K562 (cell line): ENCODE data around the gene KCND1. TPM values are rescaled to one million over a fixed set of nuclear protein-coding genes. Genes with fewer than 3 reads are reported as not detected.

Experiments
- ARID1B ChIP-seq: fragments of 450-650 bp; IDR thresholded peaks from 2 replicates; pipeline ENCODE4 v1.6.1; 2016; ENCODE audit warnings: antibody characterized with exemption, mild to moderate bottlenecking, inconsistent platforms
- BRD4 ChIP-seq: fragments of 200-600 bp; sonication (generic); IDR thresholded peaks from 2 replicates; pipeline ENCODE4 v1.6.1; 2017; ENCODE audit warnings: inconsistent platforms
- EP300 ChIP-seq: IDR thresholded peaks from 2 replicates; pipeline ENCODE4 v1.6.1; 2012; ENCODE audit warnings: low read length, improper control_type of control experiment
- HDAC6 ChIP-seq: IDR thresholded peaks from 2 replicates; pipeline ENCODE4 v1.6.1; 2012; ENCODE audit warnings: low read depth, mild to moderate bottlenecking, control low read depth, inconsistent platforms, low read length, moderate library complexity
- HNRNPH1 ChIP-seq: fragments of 200-400 bp; formaldehyde crosslinking; optimal IDR thresholded peaks from 2 replicates; pipeline ENCODE3; 2017; ENCODE audit warnings: low read depth, mild to moderate bottlenecking, low read length, moderate library complexity
- HSF4 ChIP-seq: fragments of 250-450 bp; sonication (Bioruptor Pico); IDR thresholded peaks from 2 replicates; pipeline ENCODE4 v2.1.2; 2022; ENCODE audit warnings: mild to moderate bottlenecking, moderate library complexity, borderline replicate concordance
- MTA3 ChIP-seq: fragments of 450-650 bp; formaldehyde crosslinking; IDR thresholded peaks from 2 replicates; pipeline ENCODE4 v1.6.1; 2017; ENCODE audit warnings: mild to moderate bottlenecking, borderline replicate concordance
- PHTF2 ChIP-seq: fragments of 250-450 bp; sonication (Bioruptor Pico); IDR thresholded peaks from 2 replicates; pipeline ENCODE4 v1.5.0; 2021; ENCODE audit warnings: mild to moderate bottlenecking
- POLR2G ChIP-seq: fragments of 200-400 bp; formaldehyde crosslinking; IDR thresholded peaks from 2 replicates; pipeline ENCODE4 v1.6.1; 2017; ENCODE audit warnings: low read depth, mild to moderate bottlenecking, antibody characterized with exemption, low read length, moderate library complexity
- SIX5 ChIP-seq, 2 experiments: IDR thresholded peaks; 2 replicates each; pipeline ENCODE4 v1.6.1; 2011; ENCODE audit warnings: low read length in 2 of 2, borderline replicate concordance in 1 of 2, low read depth in 1 of 2, mild to moderate bottlenecking in 1 of 2, moderate library complexity in 1 of 2; ENCODE audit not compliant: insufficient read depth in 1 of 2
- YY1 ChIP-seq, 3 experiments: IDR thresholded peaks; 2 replicates each; pipeline ENCODE4 v1.6.1; 2011; ENCODE audit warnings: low read length in 2 of 3, mild to moderate bottlenecking in 2 of 3, moderate library complexity in 2 of 3, borderline replicate concordance in 1 of 3, control low read depth in 1 of 3, low read depth in 1 of 3; ENCODE audit not compliant: insufficient read depth in 3 of 3, insufficient replicate concordance in 2 of 3, control insufficient read depth in 1 of 3, insufficient read length in 1 of 3; ENCODE audit errors: extremely low read depth in 1 of 3
- ZNF12 ChIP-seq: sonication (generic); formaldehyde crosslinking; IDR thresholded peaks from 2 replicates; pipeline ENCODE4 v1.4.0; 2020; ENCODE audit warnings: mild to moderate bottlenecking, missing genetic modification reagents
- ZNF764 ChIP-seq: fragments of 250-450 bp; sonication (Bioruptor Pico); IDR thresholded peaks from 2 replicates; pipeline ENCODE4 v1.4.0; 2020; ENCODE audit warnings: low read depth, mild to moderate bottlenecking, moderate library complexity
- ZSCAN32 ChIP-seq: fragments of 450-650 bp; formaldehyde crosslinking; IDR thresholded peaks from 2 replicates; pipeline ENCODE4 v1.4.0; 2020; ENCODE audit warnings: mild to moderate bottlenecking, moderate library complexity
- polyA plus RNA-seq, 8 experiments: library from polyadenylated mRNA; depleted of rRNA in 4 of 8; stranded (reverse) in 5 of 8; unstranded in 3 of 8; fragments of >200 nt; fragmentation: Nextera tagmentation in 2 of 8; fragmentation: Illumina TruSeq in 1 of 8; extraction: Ambion mirVana in 2 of 8; extraction: Trizol in 1 of 8; gene quantifications; 2 replicates each; pipeline versions ENCODE4 v1.2.1 to v1.2.3, GENCODE V29; 2011 to 2014; ENCODE audit warnings: inconsistent platforms in 1 of 8, missing spikeins in 1 of 8
- total RNA-seq, 7 experiments: library from RNA; depleted of rRNA in 6 of 7; stranded (reverse); fragments of >200 nt in 6 of 7; fragmentation: Illumina TruSeq in 2 of 7; extraction: Trizol in 2 of 7; gene quantifications; 2 replicates each; pipeline versions ENCODE4 v1.2.1 to v1.2.3, GENCODE V29; 2011 to 2021; ENCODE audit warnings: low replicate concordance in 1 of 7
- TF ChIP-seq, protein P1 (sequence below), 2 experiments: fragments of 450-650 bp; IDR thresholded peaks; 2 replicates each; pipeline ENCODE4 v1.6.1; 2018; ENCODE audit warnings: mild to moderate bottlenecking in 2 of 2, low read depth in 1 of 2; ENCODE audit not compliant: partially characterized antibody in 2 of 2
- TF ChIP-seq, protein P2 (sequence below), 2 experiments: fragments of 200-800 bp in 1 of 2; sonication (Bioruptor generic) in 1 of 2; sonication (generic) in 1 of 2; formaldehyde crosslinking in 1 of 2; IDR thresholded peaks in 1 of 2; conservative IDR thresholded peaks in 1 of 2; 2 replicates each; pipeline versions ENCODE4 v1.5.0 to v1.6.1; 2016 to 2020; ENCODE audit warnings: missing compliant biosample characterization in 1 of 2, missing genetic modification characterization in 1 of 2, missing genetic modification reagents in 1 of 2
- TF ChIP-seq, protein P3 (sequence below): fragments of 450-650 bp; formaldehyde crosslinking; IDR thresholded peaks from 2 replicates; pipeline ENCODE4 v1.4.0; 2022; ENCODE audit warnings: missing genetic modification characterization
- TF ChIP-seq, protein P4 (sequence below): fragments of 450-650 bp; IDR thresholded peaks from 2 replicates; pipeline ENCODE4 v1.6.1; 2016; ENCODE audit warnings: mild to moderate bottlenecking

The KCND1 gene
- total and polyA plus RNA-seq, 9 of the 15 experiments (the other 6 are each of a cell fraction or from before 2014, with no cell fraction given): 0.06 to 0.83 (median 0.39) TPM; not detected in 1

DNA sequence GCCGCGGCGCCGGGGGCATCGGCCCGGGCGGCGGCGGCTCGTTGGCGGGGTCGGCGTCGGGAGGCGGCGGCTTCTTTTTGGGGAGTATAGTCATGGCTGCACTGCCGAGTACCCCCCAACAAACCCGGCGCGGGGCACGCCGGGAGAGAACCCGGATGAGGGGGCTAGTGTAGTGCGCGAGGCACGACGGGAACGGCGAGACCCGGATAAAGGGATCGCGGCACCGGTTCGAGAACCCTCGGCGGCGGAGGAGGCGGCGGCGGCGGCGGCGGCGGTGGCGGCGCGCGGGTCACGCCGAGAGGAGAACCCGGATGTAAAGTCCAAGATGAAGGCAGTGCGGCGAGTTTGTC lies 14.2 kb downstream of the KCND1 start, which contains the start of gene OTUD5 (continued):
- no peak for TF ChIP-seq HDAC6
- TF ChIP-seq, protein P1, sequence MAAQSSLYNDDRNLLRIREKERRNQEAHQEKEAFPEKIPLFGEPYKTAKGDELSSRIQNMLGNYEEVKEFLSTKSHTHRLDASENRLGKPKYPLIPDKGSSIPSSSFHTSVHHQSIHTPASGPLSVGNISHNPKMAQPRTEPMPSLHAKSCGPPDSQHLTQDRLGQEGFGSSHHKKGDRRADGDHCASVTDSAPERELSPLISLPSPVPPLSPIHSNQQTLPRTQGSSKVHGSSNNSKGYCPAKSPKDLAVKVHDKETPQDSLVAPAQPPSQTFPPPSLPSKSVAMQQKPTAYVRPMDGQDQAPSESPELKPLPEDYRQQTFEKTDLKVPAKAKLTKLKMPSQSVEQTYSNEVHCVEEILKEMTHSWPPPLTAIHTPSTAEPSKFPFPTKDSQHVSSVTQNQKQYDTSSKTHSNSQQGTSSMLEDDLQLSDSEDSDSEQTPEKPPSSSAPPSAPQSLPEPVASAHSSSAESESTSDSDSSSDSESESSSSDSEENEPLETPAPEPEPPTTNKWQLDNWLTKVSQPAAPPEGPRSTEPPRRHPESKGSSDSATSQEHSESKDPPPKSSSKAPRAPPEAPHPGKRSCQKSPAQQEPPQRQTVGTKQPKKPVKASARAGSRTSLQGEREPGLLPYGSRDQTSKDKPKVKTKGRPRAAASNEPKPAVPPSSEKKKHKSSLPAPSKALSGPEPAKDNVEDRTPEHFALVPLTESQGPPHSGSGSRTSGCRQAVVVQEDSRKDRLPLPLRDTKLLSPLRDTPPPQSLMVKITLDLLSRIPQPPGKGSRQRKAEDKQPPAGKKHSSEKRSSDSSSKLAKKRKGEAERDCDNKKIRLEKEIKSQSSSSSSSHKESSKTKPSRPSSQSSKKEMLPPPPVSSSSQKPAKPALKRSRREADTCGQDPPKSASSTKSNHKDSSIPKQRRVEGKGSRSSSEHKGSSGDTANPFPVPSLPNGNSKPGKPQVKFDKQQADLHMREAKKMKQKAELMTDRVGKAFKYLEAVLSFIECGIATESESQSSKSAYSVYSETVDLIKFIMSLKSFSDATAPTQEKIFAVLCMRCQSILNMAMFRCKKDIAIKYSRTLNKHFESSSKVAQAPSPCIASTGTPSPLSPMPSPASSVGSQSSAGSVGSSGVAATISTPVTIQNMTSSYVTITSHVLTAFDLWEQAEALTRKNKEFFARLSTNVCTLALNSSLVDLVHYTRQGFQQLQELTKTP (IDR thresholded peaks at IDR 0.05; ENCODE audit: low read depth in 1 of 2, partially characterized antibody in 2 of 2): peak in 1 of 2 experiments; percentile 54
- no peak for TF ChIP-seq EP300
- peak; percentile 19 for TF ChIP-seq MTA3
- TF ChIP-seq ARID1B: no peak
- no peak for TF ChIP-seq HSF4 (CRISPR knock-in tag)
- TF ChIP-seq BRD4: 0 out of 2 replicates have a peak, but pooled peaks have one; percentile 40
- TF ChIP-seq, protein P2, sequence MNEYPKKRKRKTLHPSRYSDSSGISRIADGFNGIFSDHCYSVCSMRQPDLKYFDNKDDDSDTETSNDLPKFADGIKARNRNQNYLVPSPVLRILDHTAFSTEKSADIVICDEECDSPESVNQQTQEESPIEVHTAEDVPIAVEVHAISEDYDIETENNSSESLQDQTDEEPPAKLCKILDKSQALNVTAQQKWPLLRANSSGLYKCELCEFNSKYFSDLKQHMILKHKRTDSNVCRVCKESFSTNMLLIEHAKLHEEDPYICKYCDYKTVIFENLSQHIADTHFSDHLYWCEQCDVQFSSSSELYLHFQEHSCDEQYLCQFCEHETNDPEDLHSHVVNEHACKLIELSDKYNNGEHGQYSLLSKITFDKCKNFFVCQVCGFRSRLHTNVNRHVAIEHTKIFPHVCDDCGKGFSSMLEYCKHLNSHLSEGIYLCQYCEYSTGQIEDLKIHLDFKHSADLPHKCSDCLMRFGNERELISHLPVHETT (CRISPR knock-in tag; conservative IDR thresholded peaks at IDR 0.05 in 1 of 2, IDR thresholded peaks at IDR 0.05 in 1 of 2): peak in 1 of 2 experiments; percentile 62; a peak in 1 of 4 replicates
- TF ChIP-seq HNRNPH1: no peak
- TF ChIP-seq YY1 (IDR thresholded peaks at IDR 0.05; ENCODE audit: borderline replicate concordance in 1 of 3, control insufficient read depth in 1 of 3, extremely low read depth in 1 of 3, insufficient read depth in 3 of 3, insufficient read length in 1 of 3, insufficient replicate concordance in 2 of 3, low read depth in 1 of 3, low read length in 2 of 3): peak in 2 of 3 experiments; percentile 54 to 69
- 0 out of 2 replicates have a peak, but pooled peaks have one; percentile 82 for TF ChIP-seq ZNF764 (CRISPR knock-in tag)
- TF ChIP-seq, protein P3, sequence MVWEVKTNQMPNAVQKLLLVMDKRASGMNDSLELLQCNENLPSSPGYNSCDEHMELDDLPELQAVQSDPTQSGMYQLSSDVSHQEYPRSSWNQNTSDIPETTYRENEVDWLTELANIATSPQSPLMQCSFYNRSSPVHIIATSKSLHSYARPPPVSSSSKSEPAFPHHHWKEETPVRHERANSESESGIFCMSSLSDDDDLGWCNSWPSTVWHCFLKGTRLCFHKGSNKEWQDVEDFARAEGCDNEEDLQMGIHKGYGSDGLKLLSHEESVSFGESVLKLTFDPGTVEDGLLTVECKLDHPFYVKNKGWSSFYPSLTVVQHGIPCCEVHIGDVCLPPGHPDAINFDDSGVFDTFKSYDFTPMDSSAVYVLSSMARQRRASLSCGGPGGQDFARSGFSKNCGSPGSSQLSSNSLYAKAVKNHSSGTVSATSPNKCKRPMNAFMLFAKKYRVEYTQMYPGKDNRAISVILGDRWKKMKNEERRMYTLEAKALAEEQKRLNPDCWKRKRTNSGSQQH: no peak
- no peak for TF ChIP-seq PHTF2 (CRISPR knock-in tag)
- no peak for TF ChIP-seq SIX5 (IDR thresholded peaks at IDR 0.05; ENCODE audit: borderline replicate concordance in 1 of 2, insufficient read depth in 1 of 2, low read depth in 1 of 2, low read length in 2 of 2)
- no peak for TF ChIP-seq ZNF12 (CRISPR knock-in tag)
- no peak for TF ChIP-seq ZSCAN32 (CRISPR knock-in tag)
- TF ChIP-seq POLR2G: peak; percentile 85
- TF ChIP-seq, protein P4, sequence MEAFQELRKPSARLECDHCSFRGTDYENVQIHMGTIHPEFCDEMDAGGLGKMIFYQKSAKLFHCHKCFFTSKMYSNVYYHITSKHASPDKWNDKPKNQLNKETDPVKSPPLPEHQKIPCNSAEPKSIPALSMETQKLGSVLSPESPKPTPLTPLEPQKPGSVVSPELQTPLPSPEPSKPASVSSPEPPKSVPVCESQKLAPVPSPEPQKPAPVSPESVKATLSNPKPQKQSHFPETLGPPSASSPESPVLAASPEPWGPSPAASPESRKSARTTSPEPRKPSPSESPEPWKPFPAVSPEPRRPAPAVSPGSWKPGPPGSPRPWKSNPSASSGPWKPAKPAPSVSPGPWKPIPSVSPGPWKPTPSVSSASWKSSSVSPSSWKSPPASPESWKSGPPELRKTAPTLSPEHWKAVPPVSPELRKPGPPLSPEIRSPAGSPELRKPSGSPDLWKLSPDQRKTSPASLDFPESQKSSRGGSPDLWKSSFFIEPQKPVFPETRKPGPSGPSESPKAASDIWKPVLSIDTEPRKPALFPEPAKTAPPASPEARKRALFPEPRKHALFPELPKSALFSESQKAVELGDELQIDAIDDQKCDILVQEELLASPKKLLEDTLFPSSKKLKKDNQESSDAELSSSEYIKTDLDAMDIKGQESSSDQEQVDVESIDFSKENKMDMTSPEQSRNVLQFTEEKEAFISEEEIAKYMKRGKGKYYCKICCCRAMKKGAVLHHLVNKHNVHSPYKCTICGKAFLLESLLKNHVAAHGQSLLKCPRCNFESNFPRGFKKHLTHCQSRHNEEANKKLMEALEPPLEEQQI: no peak
